ENCODE measurements around the gene WWOX.

The WWOX gene

DNA sequence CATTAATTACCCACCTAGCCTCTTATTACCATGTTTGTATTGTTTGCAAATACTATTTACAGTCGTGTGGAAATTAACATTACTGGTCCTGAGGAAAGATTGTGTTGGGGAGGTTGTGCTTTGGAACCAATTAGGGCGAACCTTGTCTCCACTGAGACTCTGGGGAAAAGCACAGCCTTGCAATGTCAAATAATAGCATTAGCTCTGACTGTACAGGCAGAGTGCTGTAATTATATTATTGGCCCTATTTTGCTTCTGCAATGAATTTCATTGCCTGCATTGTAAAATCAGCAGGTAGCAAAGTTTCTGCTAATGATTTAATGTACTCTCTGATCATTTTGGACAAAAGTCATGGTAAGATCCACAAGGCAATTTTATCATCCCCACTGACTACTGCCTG is 97.0 kb downstream of the WWOX start:
- DNase-seq (ENCODE audit: low read depth), result no peak

DNA sequence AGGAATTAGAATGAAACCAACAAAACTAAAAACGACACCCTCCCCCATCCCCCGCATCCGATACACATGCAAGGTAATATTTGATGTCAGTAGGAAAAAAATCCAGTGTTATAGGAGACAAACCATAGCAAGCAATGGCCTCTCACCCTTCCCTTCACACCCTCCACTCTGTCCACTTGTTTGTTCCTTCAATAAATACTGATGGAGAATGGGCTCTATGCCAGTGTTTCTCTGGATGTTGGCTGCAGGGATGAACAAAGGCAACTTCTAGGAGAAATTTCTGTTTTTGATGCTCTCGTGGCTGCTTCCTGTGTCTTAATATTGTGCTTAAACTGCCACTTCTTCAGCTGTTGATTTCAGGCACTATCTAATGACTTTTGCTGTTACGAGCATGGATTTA is 98.8 kb downstream of the WWOX start:
- no peak for DNase-seq (ENCODE audit: low read depth)

DNA sequence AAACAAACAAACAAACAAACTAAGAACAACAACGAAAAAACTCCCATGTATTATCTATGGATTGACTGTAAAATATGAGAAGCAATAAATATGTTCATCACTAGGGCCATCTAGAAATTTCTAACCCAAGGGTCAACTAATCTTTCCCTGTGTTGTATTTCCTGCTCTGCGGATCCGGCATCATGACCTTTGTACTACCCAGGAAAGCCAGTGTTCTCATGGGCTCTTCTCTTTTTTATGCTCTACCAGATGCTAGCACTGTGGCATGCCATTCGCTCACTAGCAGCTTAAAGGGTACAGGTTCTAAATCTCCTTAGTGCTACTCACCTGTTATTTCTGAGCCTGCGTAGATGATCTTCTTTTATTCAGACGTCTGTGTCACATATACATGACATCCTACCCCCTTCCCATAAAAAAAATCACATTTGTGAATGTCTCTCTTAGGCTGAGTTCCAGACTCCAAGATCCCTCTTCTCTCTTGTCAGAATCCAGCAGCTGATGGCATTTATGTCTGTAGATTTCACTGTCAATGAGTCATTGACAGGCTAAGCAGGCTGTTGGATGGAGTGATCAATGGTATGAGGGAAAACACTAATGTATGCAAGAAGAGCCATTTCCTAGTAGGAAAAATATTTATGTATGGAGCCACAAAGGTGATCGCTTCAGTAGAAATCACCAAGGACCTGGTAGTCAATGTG is 100.0 kb downstream of the WWOX start:
- no peak for DNase-seq (ENCODE audit: low read depth)

DNA sequence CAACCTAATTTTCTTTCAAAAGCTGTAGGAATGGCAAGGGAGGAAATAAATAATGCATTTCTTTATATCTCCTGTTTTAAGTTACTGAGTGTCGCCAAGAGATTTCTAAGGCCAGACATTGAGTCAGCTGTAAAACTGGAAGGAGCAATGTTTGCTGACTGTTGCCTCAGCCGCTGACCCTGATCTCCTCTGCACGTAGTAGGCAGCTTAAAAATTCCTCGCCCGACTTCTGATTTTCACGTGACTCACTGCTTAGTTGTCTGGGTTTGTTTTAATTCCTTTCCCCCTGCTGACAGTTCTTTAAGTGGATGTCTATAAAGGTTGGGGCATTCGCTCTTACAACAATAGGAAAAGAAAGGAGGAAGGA is 100.6 kb downstream of the WWOX start:
- DNase-seq (ENCODE audit: low read depth), result no peak

DNA sequence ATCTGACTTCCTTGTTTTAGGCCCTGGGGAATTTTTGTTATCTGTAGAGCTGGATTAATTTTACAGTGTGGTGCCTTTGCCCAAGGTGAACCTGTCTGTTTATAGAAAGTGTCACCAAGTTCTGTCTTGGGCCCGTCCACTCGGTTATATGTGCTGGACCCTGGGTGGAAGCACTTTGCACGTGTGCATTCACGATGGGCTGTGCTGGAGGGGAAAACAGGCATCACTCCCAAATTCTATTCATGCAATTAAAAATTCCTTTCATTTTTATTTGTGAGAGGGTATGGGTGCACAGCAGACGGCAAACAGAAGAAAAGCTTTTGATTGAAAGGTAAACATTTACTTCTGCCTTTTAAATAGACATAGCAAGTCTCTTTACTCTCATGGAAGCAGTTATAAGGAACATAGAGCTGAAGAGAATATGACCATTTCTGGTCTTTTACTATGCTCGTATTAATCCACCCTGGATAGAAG is 101.2 kb downstream of the WWOX start:
- no peak for DNase-seq (ENCODE audit: low read depth)

DNA sequence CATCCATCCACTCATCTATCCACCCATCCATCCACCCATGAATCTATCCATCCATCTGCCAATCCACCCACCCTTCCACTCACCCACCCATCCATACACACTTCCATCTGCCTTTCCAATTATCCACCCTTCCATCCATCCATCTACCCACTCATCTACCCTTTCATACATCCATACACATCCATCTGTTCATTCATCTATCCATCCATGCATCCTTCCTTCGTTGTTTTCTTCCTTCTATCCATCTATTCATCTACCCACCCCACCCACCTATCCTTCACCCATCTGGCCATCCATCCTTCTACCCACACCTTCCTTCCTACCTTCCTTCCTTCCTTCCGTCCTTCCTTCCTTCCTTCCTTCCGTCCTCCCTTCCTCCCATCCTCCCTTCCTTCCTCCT is 106.1 kb downstream of the WWOX start:
- DNase-seq (ENCODE audit: low read depth), result no peak

DNA sequence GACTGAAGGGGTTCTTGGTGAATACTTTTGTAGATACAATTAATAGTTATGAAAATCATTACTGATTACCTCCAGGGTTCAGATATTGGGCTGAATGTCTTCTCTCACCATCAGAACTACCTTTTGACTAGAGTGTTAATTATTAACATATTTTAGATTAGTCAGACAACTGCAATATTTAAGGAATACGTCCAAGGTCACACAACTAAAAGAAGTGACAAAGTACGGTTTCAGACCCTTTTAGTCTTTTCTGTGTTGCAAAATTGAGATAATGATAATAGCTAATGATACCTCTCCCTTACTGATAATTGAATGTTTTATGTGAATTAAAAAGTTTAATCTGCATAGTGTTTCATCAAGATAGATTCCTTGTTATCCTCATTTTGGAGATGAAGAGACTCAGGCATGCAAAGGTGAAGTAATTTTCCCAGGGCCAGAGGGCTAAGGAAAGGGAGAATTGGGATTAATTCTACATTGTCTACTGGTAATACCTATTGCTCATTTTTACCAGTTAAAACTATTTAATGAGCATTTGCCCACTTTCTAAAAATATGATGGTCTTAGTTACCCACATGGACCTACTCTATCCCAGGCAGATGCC is 107.3 kb downstream of the WWOX start:
- no peak for DNase-seq (ENCODE audit: low read depth)

DNA sequence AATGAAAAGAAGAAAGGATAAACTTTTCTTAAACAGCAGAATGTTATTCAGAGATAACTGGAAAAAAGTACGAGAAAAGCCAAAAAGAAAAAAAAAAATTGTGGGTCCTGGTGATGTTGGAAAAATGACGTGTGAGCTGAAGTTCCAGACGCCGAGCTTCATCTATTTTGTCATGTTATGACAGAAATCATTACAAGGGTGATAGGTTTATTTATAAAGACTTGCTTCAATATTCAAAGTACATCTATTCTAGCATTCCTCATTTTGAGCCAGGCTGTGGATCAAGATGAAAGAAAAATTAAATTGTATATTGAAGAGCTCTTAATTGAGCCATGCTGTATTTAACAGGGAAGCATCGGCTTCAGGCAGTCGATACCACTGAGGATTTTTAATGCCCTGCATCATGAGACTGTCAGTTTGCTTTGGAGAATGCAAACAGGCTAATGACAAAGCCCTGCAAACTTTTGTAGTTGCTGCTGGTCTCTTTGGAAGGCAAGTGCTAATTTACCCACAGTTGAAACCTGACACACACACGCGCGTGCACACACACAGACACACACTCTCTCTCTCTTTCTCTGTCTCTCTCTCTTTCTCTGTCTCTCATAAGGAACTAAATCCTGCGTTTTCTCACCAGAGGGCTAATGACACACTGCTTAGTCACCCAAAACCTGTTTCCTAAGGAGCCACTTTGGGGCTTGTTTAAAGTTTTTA is 110.7 kb downstream of the WWOX start:
- DNase-seq (ENCODE audit: low read depth), result no peak

DNA sequence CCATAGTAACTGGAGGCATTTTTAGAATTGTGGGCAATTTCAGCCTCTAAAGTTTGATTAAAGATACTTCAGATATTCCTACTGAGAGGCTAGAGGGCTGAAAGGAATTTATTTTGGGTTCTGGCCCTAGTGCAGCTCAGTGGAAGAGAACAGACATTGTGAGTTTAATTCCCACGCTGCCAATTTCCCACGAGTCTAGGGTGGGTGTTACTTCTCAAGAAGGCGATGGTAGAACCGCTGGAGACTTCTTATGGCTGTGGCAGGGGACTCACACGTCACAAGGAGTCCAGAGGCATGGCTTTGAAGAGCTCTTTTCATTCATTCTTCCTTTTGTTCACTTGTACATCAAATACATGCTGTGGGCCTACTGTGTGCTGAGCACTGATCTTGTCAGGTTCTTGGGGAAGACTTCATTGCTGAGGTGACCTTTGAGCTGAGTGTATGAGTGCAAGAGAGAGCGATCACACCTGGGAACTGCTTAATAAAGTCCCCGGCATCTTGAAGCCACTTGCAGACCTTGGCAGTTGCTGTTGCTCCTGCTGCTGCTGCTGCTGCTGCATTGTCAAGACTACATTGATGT is 111.7 kb downstream of the WWOX start:
- DNase-seq (ENCODE audit: low read depth), result no peak

DNA sequence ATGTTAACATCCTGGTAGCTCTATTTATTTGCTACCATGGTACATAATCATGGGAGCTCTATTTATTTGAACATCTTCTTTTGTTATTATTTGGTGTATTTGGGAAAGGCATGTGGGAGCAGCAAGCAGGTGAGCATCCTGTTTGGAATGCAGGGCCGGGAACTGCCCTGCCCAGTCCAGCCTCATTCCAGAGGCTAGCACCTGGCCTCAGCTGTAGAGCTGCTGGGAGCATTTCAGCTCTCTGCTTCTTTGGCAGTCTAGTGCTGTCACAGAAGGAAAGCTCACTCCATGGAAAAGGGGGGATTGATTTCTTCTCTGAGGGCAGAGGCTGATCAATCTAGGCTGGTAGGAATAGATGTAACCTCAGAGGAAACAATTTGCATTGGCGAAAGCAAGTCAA is 112.5 kb downstream of the WWOX start:
- no peak for DNase-seq (ENCODE audit: low read depth)

DNA sequence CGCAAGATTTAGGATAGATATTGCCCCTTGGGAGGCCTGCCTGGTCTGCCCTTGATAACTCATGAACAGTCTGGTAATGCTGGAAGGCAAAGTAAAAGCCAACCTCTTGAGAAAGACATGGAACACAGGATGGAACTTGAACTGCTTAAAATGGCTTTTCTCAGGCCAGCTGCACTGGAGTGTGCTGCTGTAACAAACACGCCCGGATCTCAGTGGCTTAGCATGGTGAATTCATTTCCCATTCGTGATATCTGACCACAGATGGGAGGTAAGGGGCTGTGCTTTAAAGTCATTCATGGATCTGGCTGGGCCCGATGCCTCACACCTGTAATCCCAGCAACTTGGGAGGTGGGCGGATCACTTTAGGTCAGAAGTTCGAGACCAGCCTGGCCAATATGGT is 113.2 kb downstream of the WWOX start:
- no peak for DNase-seq (ENCODE audit: low read depth)

DNA sequence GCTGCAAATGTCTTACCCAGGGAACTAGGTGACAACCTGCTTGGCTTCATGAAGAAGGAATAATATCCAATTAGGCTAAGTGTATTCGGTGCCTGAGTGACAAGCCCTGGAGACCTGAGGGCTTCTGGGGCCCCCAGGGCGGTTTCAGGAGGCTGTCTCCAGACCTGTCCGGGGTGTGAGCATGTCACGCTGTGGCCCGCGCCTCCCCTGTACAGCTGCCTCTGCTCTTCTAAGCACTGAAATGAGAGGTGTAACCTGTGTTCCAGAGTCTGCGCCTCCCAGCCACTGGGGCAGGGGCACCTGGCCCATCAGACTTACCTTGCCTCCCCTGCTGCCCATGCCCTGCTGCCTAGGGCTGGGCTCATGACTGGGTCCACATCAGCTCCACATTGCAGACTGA is 114.3 kb downstream of the WWOX start:
- DNase-seq (ENCODE audit: low read depth), result no peak

DNA sequence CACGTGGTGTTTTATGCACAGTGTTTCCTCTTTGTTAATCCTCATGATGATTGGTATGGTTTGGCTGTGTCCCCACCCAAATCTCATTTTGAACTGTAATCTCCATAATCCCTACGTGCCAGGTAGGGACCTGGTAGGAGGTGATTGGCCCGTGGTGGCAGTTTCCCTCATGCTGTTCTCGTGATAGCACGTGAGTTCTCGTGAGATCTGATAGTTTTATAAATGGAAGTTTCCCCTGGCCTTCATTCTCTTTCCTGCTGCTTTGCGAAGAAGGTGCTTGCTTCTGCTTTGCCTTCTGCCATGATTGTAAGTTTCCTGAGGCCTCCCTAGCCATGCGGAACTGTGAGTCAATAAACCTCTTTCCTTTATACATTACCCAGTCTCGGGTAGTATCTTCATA is 115.8 kb downstream of the WWOX start:
- DNase-seq (ENCODE audit: low read depth), result no peak

DNA sequence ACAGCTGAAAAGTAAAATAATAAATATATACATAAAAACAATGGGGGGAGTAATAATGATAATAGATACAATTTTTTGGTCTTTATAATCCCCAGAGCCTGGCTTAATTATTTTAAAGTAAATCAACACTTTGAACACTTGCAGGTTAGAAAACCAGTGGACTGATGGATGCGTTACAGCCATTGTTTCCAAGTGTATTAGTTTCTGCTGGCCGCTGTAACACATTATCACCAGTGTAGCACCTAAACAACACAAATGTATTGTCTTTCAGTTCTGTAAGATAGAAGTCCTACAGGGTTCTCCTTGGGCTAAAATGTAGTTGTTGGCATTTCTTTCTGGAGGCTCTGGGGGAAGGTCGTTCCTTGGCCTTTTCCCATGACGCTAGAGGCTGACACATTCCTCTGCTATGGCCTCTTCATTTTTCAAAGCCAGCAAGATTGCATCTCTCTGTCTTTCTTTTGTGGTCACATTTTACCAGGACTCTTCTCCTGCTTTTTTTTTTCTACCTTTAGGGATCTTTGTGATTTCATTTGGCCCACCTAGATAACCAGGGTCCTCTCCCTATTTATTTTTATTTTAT is 116.8 kb downstream of the WWOX start:
- no peak for DNase-seq (ENCODE audit: low read depth)

DNA sequence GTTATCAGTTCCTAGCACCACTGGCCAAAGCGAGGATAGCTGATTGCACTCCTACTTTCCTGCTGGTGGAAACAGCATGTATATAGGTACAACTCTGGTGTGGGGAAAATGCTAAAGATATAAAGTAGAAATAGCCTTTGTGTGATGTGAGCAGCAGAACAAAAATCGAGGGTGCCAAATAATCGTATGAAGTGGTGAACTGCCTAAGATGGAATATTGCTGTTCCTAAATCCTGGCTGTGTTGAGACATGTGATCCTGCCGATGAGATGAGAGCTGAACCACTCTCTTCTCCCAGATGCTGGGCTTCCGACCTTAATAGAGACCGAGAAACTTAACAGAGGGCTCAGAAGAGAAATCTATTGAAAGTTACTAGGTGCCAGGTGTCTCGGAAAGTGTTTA is 117.8 kb downstream of the WWOX start:
- DNase-seq (ENCODE audit: low read depth), result no peak

DNA sequence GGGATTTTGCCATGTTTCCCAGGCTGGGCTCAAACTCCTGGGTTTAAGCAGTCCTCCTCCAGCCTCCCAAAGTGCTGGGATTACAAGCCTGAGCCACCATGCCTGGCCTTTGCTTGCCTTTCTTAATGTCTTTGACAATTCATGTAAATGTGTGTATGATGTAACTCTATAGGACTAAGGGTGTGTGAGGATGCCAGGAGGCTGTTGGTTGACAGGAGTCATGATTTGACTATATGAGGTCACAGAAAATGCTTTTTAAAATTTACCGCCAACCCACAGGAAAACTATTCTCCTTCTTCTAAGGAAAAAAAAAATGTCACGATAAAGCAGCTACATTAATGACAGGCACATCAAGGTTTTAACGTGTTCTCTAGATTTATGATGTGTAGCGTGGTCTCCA is 118.8 kb downstream of the WWOX start:
- no peak for DNase-seq (ENCODE audit: low read depth)

DNA sequence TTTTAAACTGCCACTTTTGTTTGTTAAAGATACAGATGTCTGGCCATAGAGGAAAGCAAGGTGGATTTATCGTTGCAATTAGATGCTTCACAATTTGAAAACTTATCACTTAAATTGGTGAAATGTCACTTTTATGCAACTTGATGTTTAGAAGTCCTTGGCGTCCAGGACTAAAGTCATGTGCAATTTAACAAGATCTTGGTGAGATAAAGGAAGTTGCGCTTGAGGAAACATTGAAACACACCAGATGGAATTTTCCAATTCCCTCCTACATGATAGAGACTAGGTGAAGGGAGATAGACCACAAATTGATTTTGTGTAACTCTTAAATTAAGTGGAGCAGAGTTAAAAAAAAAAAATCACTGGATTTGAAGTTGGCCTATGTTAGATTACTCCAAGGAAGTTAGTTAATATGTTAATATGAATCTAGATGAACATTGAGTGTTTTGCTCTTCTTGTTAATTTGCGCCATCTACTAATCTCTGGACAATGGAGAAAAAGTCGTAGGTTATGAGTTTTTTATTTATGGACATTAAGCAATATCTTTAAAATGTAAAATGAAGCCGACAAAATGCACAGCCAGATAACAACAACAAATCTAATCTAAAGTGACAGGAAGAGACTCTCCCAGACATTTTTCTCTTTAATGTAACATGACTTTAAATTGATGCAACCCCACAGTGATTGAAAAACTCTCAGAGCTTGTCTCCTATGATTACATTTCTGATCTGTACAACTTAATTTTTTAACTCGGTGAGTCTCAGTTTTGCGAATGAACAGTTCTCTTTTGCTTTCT is 119.6 kb downstream of the WWOX start:
- no peak for DNase-seq (ENCODE audit: low read depth)

DNA sequence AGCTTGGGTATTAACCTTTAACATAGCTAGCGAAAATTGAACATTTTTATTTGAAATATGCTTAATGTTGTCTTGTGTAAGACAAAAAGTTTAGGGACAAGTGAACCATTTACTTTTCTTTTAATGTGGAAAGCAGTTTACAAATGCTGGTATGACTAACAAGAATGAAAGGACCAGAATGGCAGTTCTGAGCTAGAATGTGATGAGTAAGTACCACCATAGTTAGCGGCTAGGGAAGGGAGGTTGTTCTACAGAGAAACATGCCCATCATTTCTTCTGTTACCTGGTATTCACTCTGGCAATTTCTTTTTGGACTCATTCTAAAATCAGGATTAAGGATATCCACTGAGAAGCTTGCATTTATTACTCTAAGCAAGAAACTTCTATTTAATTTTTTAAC is 121.1 kb downstream of the WWOX start:
- no peak for DNase-seq (ENCODE audit: low read depth)

DNA sequence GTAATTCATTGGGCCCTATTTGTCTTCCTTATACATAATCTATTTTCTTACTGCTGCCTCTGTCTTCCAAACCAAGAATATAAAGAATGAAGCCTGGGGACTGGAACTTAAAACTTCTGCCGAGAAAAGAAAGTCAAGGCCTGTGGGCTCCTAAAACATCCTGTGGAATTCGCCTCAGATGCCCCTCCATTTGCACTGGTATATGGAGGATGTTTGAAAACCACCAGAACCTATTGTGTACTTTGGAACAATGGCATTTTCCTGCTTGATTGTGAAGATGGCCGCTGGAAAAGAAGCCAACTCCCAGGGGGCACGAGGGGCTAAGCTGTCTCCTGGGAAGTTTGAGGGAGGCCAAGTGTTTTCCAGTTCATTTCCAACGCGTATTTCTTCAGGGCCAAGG is 122.4 kb downstream of the WWOX start:
- DNase-seq (ENCODE audit: low read depth), result no peak

DNA sequence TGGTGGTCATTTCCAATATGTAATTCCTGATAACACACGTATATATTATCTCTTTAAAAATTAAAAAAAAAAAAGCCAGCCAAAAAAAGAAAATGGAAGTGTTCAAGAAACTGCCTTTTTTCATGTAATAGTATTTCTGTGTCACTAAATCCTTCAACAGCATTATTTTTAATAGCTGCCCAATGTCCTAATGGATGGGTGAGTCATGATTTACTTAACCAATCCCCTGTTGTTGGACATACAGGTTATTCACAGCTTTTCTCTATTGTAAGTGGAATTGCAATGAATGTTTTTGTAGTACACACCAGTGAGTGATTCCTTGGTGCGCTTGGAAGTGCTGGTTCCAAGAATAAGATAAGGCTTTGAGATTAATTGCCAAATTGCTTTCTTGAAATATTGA is 124.9 kb downstream of the WWOX start:
- no peak for DNase-seq (ENCODE audit: low read depth)

DNA sequence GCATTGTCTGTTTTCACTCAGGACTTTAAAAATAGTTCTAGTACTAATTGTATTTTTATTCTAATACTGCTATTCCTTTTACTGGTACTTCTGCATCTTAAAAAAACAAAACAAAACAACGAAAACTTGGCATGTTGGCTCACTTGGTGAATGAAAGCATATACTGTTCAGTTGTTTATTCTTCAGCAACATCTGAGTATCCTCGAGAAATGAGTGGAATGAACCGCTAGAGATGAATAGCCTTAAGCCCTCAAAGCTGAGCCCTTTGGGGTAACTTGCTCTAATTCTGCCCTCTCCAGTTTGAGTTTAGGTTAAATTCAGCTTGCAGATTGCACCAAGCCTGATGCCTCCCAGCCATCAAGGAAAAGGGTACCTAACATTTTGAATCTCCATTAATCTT is 126.5 kb downstream of the WWOX start:
- no peak for DNase-seq (ENCODE audit: low read depth)

DNA sequence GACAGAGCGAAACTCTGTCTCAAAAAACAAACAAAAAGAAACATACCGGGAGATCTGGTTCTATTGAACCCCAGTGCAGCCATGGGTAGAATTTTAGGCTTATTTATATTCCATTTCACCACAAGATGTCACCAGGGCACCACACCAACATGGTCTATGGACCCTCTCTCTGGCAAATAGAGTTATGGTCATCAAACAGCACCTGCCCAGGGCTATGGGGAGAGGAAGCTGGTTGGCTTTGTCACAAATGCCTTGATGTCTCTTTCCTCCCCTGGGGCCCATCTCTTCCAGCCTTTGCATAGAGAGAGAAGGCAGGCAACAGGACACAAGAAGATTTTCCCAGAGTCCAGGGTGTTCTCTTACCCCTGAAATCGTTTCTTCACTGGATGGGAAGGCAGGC is 128.4 kb downstream of the WWOX start:
- no peak for DNase-seq (ENCODE audit: low read depth)
